A172 (cell line): ENCODE results near the gene FNDC10. TPM values are rescaled to one million over a fixed set of nuclear protein-coding genes. Genes with fewer than 3 reads are reported as not detected.
"Not testable (repeated sequence)": the region's sequence is repeated elsewhere in the genome, so short reads cannot be mapped to it uniquely, and the experiment has no call there.

ENCODE experiments used
- DNase-seq: peaks from one replicate; pipeline ENCODE4 v3.0.0-alpha.2; 2015; ENCODE audit warnings: low spot score
- total RNA-seq: library from RNA; depleted of rRNA; stranded (reverse); fragments of >200 nt; shearing (Covaris generic); gene quantifications from 2 replicates; pipeline ENCODE4 v1.2.3, GENCODE V29; 2014

FNDC10 gene
- total RNA-seq, 1 experiment from 2014 or later = not detected

GRCh38 chr1:1567891-1568291, 32.0 kb downstream of the FNDC10 start:
- DNase-seq = no peak

GRCh38 chr1:1567152-1567875, 32.6 kb downstream of the FNDC10 start:
- DNase-seq = no peak

GRCh38 chr1:1565340-1565739, 34.6 kb downstream of the FNDC10 start:
- no peak for DNase-seq

GRCh38 chr1:1564268-1564667, 35.7 kb downstream of the FNDC10 start:
- no peak for DNase-seq

- no peak for DNase-seq
Observed at GRCh38 chr1:1563688-1564087, 36.2 kb downstream of the FNDC10 start.

- DNase-seq = no peak
Observed at GRCh38 chr1:1562556-1563195, 37.3 kb downstream of the FNDC10 start.

GRCh38 chr1:1561801-1562470, 38.0 kb downstream of the FNDC10 start:
- DNase-seq = no peak

- DNase-seq = no peak
Observed at GRCh38 chr1:1560178-1560577, 39.8 kb downstream of the FNDC10 start.

- DNase-seq = no peak
Observed at GRCh38 chr1:1559066-1559465, 40.9 kb downstream of the FNDC10 start.

- no peak for DNase-seq
Observed at GRCh38 chr1:1558591-1558990, 41.3 kb downstream of the FNDC10 start.

- not testable (repeated sequence) for DNase-seq
Observed at GRCh38 chr1:1557688-1558087, 42.2 kb downstream of the FNDC10 start.

GRCh38 chr1:1556961-1557360, 43.0 kb downstream of the FNDC10 start:
- not testable (repeated sequence) for DNase-seq

GRCh38 chr1:1556505-1556904, 43.4 kb downstream of the FNDC10 start:
- no peak for DNase-seq

- peak; percentile 80 for DNase-seq
Observed at GRCh38 chr1:1554926-1555915, 44.7 kb downstream of the FNDC10 start.

GRCh38 chr1:1554550-1554925, 45.4 kb downstream of the FNDC10 start:
- peak; percentile 19 for DNase-seq

- DNase-seq = no peak
Observed at GRCh38 chr1:1553821-1554494, 46.0 kb downstream of the FNDC10 start.

- no peak for DNase-seq
Observed at GRCh38 chr1:1552263-1552639, 47.7 kb downstream of the FNDC10 start.

- no peak for DNase-seq
Observed at GRCh38 chr1:1551524-1552262, 48.2 kb downstream of the FNDC10 start.

- DNase-seq = no peak
Observed at GRCh38 chr1:1550591-1551432, 49.1 kb downstream of the FNDC10 start.

- no peak for DNase-seq
Observed at GRCh38 chr1:1550087-1550486, 49.8 kb downstream of the FNDC10 start.
